ENCODE data around the gene DNAAF5.

- TF ChIP-seq SAFB2 (IDR thresholded peaks at IDR 0.05; ENCODE audit: borderline replicate concordance, low read depth, low read length, severe bottlenecking): no peak
- no peak for TF ChIP-seq MAX (CRISPR knock-in tag; IDR thresholded peaks at IDR 0.05)
- no peak for TF ChIP-seq USF2 (CRISPR knock-in tag; IDR thresholded peaks at IDR 0.05)
- TF ChIP-seq RBBP5 (IDR thresholded peaks at IDR 0.05; ENCODE audit: borderline replicate concordance, insufficient read depth, low read length, poor library complexity, severe bottlenecking): no peak
- TF ChIP-seq ZFPM2 (CRISPR knock-in tag; IDR thresholded peaks at IDR 0.05): no peak
- TF ChIP-seq JUNB (CRISPR knock-in tag; conservative IDR thresholded peaks at IDR 0.05): no peak
- no peak for TF ChIP-seq CTCF (IDR thresholded peaks at IDR 0.05 in 2 of 3, conservative IDR thresholded peaks at IDR 0.05 in 1 of 3; ENCODE audit: insufficient read depth in 2 of 3, low read depth in 1 of 3, low read length in 3 of 3)
Observed at GRCh38 chr7:760006-760405, 33.5 kb downstream of the DNAAF5 start.

All from K562 (cell line).